Kidney tubule cell (primary cell): ENCODE data around the gene BOC.

Source experiments
- DNase-seq: peaks from one replicate; pipeline ENCODE4 v3.0.0-alpha.2; 2018; ENCODE audit warnings: low spot score

Gene BOC

GRCh38 chr3:113249601-113250000, 38.2 kb downstream of the BOC start:
- DNase-seq, result no peak

GRCh38 chr3:113250566-113250965, 39.2 kb downstream of the BOC start:
- DNase-seq, result no peak

GRCh38 chr3:113251817-113252216, 40.5 kb downstream of the BOC start:
- DNase-seq, result no peak

- no peak for DNase-seq
These were observed 41.2 kb downstream of the BOC start for GRCh38 chr3:113252553-113252952.

- no peak for DNase-seq
These were observed 42.3 kb downstream of the BOC start for GRCh38 chr3:113253702-113254101.

GRCh38 chr3:113254171-113254947, 43.0 kb downstream of the BOC start:
- DNase-seq, result no peak

- no peak for DNase-seq
These were observed 43.9 kb downstream of the BOC start for GRCh38 chr3:113255100-113255853.

GRCh38 chr3:113255854-113256615, 44.7 kb downstream of the BOC start:
- no peak for DNase-seq

GRCh38 chr3:113258361-113258760, 47.0 kb downstream of the BOC start:
- DNase-seq, result no peak

GRCh38 chr3:113259196-113259595, 47.8 kb downstream of the BOC start:
- DNase-seq, result no peak

GRCh38 chr3:113261063-113261625, 49.8 kb downstream of the BOC start:
- DNase-seq, result no peak

GRCh38 chr3:113261626-113262303, 50.4 kb downstream of the BOC start:
- no peak for DNase-seq

- peak; percentile 4 for DNase-seq
These were observed 50.9 kb downstream of the BOC start for GRCh38 chr3:113262304-113262665.

GRCh38 chr3:113263020-113263419, 51.7 kb downstream of the BOC start:
- no peak for DNase-seq

GRCh38 chr3:113263778-113264177, 52.4 kb downstream of the BOC start:
- DNase-seq, result no peak

- DNase-seq, result no peak
These were observed 53.1 kb downstream of the BOC start for GRCh38 chr3:113264283-113265131.

- DNase-seq, result peak; percentile 47
These were observed 53.9 kb downstream of the BOC start for GRCh38 chr3:113265231-113265630.

- no peak for DNase-seq
These were observed 55.4 kb downstream of the BOC start for GRCh38 chr3:113266738-113267137.

- no peak for DNase-seq
These were observed 57.0 kb downstream of the BOC start for GRCh38 chr3:113268311-113268710.

GRCh38 chr3:113268942-113269341, 57.6 kb downstream of the BOC start:
- DNase-seq, result no peak

- DNase-seq, result no peak
These were observed 58.3 kb downstream of the BOC start for GRCh38 chr3:113269661-113270060.
